Esophagus squamous epithelium (tissue), 5 donors: ENCODE measurements around the gene CENPP. TPM values are rescaled to one million over a fixed set of nuclear protein-coding genes. Genes with fewer than 3 reads are reported as not detected.

ENCODE experiments used
- DNase-seq: peaks from one replicate; lab custom pipeline; 2025; lab: John Stamatoyannopoulos, UW
- H3K27ac ChIP-seq, 4 donors: fragments of 200-600 bp; sonication (generic); one replicate each; pipeline ENCODE4 v1.5.1; 2016 to 2019; ENCODE audit warnings: mild to moderate bottlenecking in 1 of 4
- H3K27me3 ChIP-seq, 4 donors: fragments of 200-600 bp; sonication (generic); 1 replicate in 3 of 4; 2 replicates in 1 of 4; pipeline versions ENCODE4 v1.5.1 to v1.6.0; 2017 to 2021; ENCODE audit warnings: antibody characterized with exemption in 1 of 4
- H3K36me3 ChIP-seq, 3 donors: fragments of 200-600 bp; sonication (generic); one replicate each; pipeline ENCODE4 v1.5.1; 2016 to 2019
- H3K4me1 ChIP-seq, 3 donors: fragments of 200-600 bp; sonication (generic); one replicate each; pipeline ENCODE4 v1.5.1; 2017 to 2019
- H3K4me3 ChIP-seq, 4 donors: fragments of 200-600 bp; sonication (generic); 1 replicate in 3 of 4; 2 replicates in 1 of 4; pipeline ENCODE4 v1.5.1; 2016 to 2019; ENCODE audit warnings: mild to moderate bottlenecking in 2 of 4, moderate library complexity in 1 of 4
- H3K9me3 ChIP-seq, 3 donors: fragments of 200-600 bp; sonication (generic); one replicate each; pipeline ENCODE4 v1.5.1; 2016 to 2019
- CTCF ChIP-seq, 6 experiments: fragments of 450-650 bp in 4 of 6; fragments of 200-600 bp in 2 of 6; sonication (generic) in 2 of 6; IDR thresholded peaks; one replicate each; pipeline ENCODE4 v1.5.1; 2016 to 2019; ENCODE audit warnings: antibody characterized with exemption in 6 of 6, mild to moderate bottlenecking in 4 of 6, moderate library complexity in 4 of 6
- POLR2A ChIP-seq, 4 donors: fragments of 450-650 bp; IDR thresholded peaks; one replicate each; pipeline ENCODE4 v1.6.1; 2017; ENCODE audit warnings: antibody characterized with exemption in 4 of 4, mild to moderate bottlenecking in 4 of 4, moderate library complexity in 3 of 4
- WGBS, 2 donors: methylation state at CpG; one replicate each; pipeline ENCODE4 v1.1.5; 2018; 5-methylcytosine and 5-hydroxymethylcytosine counted together
- intact Hi-C: fragments of 100-400 bp; cut with DNase I; formaldehyde crosslinking; loops from one replicate; pipeline ENCODE4 v1.15.0; 2022
- total RNA-seq, 4 donors: library from RNA; depleted of rRNA; stranded (reverse); fragments of >200 nt; gene quantifications; one replicate each; pipeline ENCODE4 v1.1.0, GENCODE V29; 2016
- donor health status: DM: yes; HTN: yes; CAD: no.

The CENPP gene
- total RNA-seq, 4 donors from 2014 or later, result 6.0 to 10.7 (median 7.5) TPM

- no peak overlapping the region for H3K4me3 ChIP-seq
- no peak overlapping the region for H3K27ac ChIP-seq
- WGBS, 2 donors, result 92 to 95% methylated on average over 5 of the region's 5 CpGs
- no peak for DNase-seq
- no peaks in the 10 kb centered on the region for H3K4me1 ChIP-seq
- TF ChIP-seq POLR2A (IDR thresholded peaks at IDR 0.05) (no peak), CTCF (IDR thresholded peaks at IDR 0.05) (no peak)
- no peaks in the 10 kb centered on the region for H3K27me3 ChIP-seq
- intact Hi-C loops, result no loop called here
- no peaks in the 10 kb centered on the region for H3K9me3 ChIP-seq
- no peaks in the 10 kb centered on the region for H3K36me3 ChIP-seq
Measured at GRCh38 chr9:92525306-92525705, 199.6 kb downstream of the CENPP start.

- no peak for DNase-seq
- H3K9me3 ChIP-seq, result no peaks in the 10 kb centered on the region
- TF ChIP-seq POLR2A (IDR thresholded peaks at IDR 0.05) (no peak), CTCF (IDR thresholded peaks at IDR 0.05) (no peak)
- no peak overlapping the region for H3K4me3 ChIP-seq
- no peaks in the 10 kb centered on the region for H3K4me1 ChIP-seq
- H3K36me3 ChIP-seq, result no peaks in the 10 kb centered on the region
- H3K27ac ChIP-seq, result no peak overlapping the region
- intact Hi-C loops, result no loop called here
- no peaks in the 10 kb centered on the region for H3K27me3 ChIP-seq
- 71 to 87% methylated on average over 2 of the region's 2 CpGs for WGBS, 2 donors
Measured at GRCh38 chr9:92527291-92527828, 201.6 kb downstream of the CENPP start.

- no peaks in the 10 kb centered on the region for H3K27me3 ChIP-seq
- H3K36me3 ChIP-seq, result no peaks in the 10 kb centered on the region
- H3K4me1 ChIP-seq, result no peaks in the 10 kb centered on the region
- DNase-seq, result no peak
- H3K27ac ChIP-seq, result no peak overlapping the region
- intact Hi-C loops, result no loop called here
- no peak overlapping the region for H3K4me3 ChIP-seq
- WGBS, 2 donors, result 84 to 93% methylated on average over 4 of the region's 4 CpGs
- no peak for TF ChIP-seq CTCF (IDR thresholded peaks at IDR 0.05)
- TF ChIP-seq POLR2A (IDR thresholded peaks at IDR 0.05), result no peak
- H3K9me3 ChIP-seq, result no peaks in the 10 kb centered on the region
Measured at GRCh38 chr9:92527832-92528521, 202.2 kb downstream of the CENPP start.

GRCh38 chr9:92528522-92528849 lies 202.7 kb downstream of the CENPP start:
- Histone ChIP-seq H3K4me3 (no peak overlapping the region), H3K9me3 (no peaks in the 10 kb centered on the region), H3K27ac (no peak overlapping the region), H3K36me3 (no peaks in the 10 kb centered on the region), H3K4me1 (no peaks in the 10 kb centered on the region), H3K27me3 (no peaks in the 10 kb centered on the region)
- DNase-seq, result no peak
- WGBS, 2 donors, result 79 to 95% methylated on average over 1 of the region's 1 CpG
- intact Hi-C loops, result no loop called here
- TF ChIP-seq CTCF (IDR thresholded peaks at IDR 0.05), result no peak
- TF ChIP-seq POLR2A (IDR thresholded peaks at IDR 0.05), result no peak

GRCh38 chr9:92529124-92529523 lies 203.4 kb downstream of the CENPP start:
- 85 to 96% methylated on average over 3 of the region's 3 CpGs for WGBS, 2 donors
- Histone ChIP-seq H3K27me3 (no peaks in the 10 kb centered on the region), H3K9me3 (no peaks in the 10 kb centered on the region), H3K27ac (no peak overlapping the region), H3K4me3 (no peak overlapping the region), H3K4me1 (no peaks in the 10 kb centered on the region), H3K36me3 (no peaks in the 10 kb centered on the region)
- TF ChIP-seq CTCF (IDR thresholded peaks at IDR 0.05), result no peak
- no peak for TF ChIP-seq POLR2A (IDR thresholded peaks at IDR 0.05)
- no peak for DNase-seq
- intact Hi-C loops, result no loop called here
